HCT116 (cell line): ENCODE results near the gene CRB1. TPM values are rescaled to one million over a fixed set of nuclear protein-coding genes. Genes with fewer than 3 reads are reported as not detected.

Experiments
- ATAC-seq: fragments of 200-7000 bp; cut with Tn5 transposase; 2 replicates; pipeline ENCODE4 v1.9.1; 2020; ENCODE audit warnings: mild to moderate bottlenecking, moderate library complexity
- BruUV-seq: library from RNA; stranded (reverse); fragments of 400-500 nt; replicated peaks from 2 replicates; lab custom pipeline; 2021; lab: Mats Ljungman, UMichigan
- CTCF ChIA-PET: fragments of 300-600 bp; sonication (Branson Sonifier 250); formaldehyde crosslinking; loops from one replicate; lab custom pipeline; 2021; ENCODE audit warnings: antibody characterized with exemption; lab: Charles Lee
- POLR2A ChIA-PET: fragments of 300-600, 350-600 bp; sonication (Branson Sonifier 250); formaldehyde crosslinking; loops from one replicate; lab custom pipeline; 2021; ENCODE audit warnings: antibody characterized with exemption; lab: Charles Lee
- RAD21 ChIA-PET, 2 experiments: fragments of 300-600 bp; sonication (Branson Sonifier 250); formaldehyde crosslinking; loops; one replicate each; lab custom pipeline; 2023; ENCODE audit warnings: low total read pairs in 2 of 2; ENCODE audit not compliant: uncharacterized antibody in 2 of 2, unreplicated experiment in 2 of 2, low non-redundant PET in 1 of 2; lab: Charles Lee
- DNase-seq: peaks from one replicate; pipeline ENCODE4 v3.0.0-alpha.2; 2010; ENCODE audit warnings: low read depth, low spot score
- H2AFZ ChIP-seq: fragments of 200-600 bp; shearing (Covaris generic), sonication (generic); 2 replicates; pipeline ENCODE4 v1.6.1; 2017; ENCODE audit warnings: low read depth, mixed run types, mixed read lengths, antibody characterized with exemption, low read length; ENCODE audit not compliant: poor library complexity, severe bottlenecking
- H3K27ac ChIP-seq: 2 replicates; pipeline ENCODE4 v1.5.1; 2012; ENCODE audit warnings: low read depth, low read length
- H3K27me3 ChIP-seq: fragments of 200-600 bp; sonication (generic); 2 replicates; pipeline ENCODE4 v1.6.1; 2016; ENCODE audit warnings: mixed run types, low read length, mixed read lengths; ENCODE audit not compliant: insufficient read depth
- H3K36me3 ChIP-seq, 2 experiments: fragments of 200-500 bp in 1 of 2; fragments of 200-600 bp in 1 of 2; sonication (Bioruptor generic) in 1 of 2; sonication (generic) in 1 of 2; 2 replicates each; pipeline versions ENCODE4 v1.5.1 to v1.6.1; 2014 to 2016; ENCODE audit warnings: low read length in 2 of 2, inconsistent platforms in 1 of 2, mixed read lengths in 1 of 2, mixed run types in 1 of 2; ENCODE audit not compliant: insufficient read depth in 2 of 2, control insufficient read depth in 1 of 2
- H3K4me1 ChIP-seq, 2 experiments: fragments of 200-600 bp in 1 of 2; sonication (generic) in 1 of 2; 2 replicates each; pipeline versions ENCODE4 v1.5.1 to v1.6.1; 2012 to 2017; ENCODE audit warnings: low read length in 2 of 2, inconsistent platforms in 1 of 2, mild to moderate bottlenecking in 1 of 2, mixed read lengths in 1 of 2, mixed run types in 1 of 2, moderate library complexity in 1 of 2; ENCODE audit not compliant: insufficient read depth in 2 of 2, control insufficient read depth in 1 of 2
- H3K4me2 ChIP-seq: fragments of 200-600 bp; sonication (generic); 2 replicates; pipeline ENCODE4 v1.6.1; 2017; ENCODE audit warnings: mixed run types, low read length, mixed read lengths
- H3K4me3 ChIP-seq, 2 experiments: fragments of 200-600 bp in 1 of 2; sonication (generic) in 1 of 2; replicated peaks in 1 of 2; 2 replicates each; pipeline ENCODE4 v1.5.1; 2011 to 2016; ENCODE audit warnings: low read length in 2 of 2, control low read depth in 1 of 2, low read depth in 1 of 2, mild to moderate bottlenecking in 1 of 2, mixed read lengths in 1 of 2, mixed run types in 1 of 2
- H3K79me2 ChIP-seq: fragments of 200-600 bp; sonication (generic); 2 replicates; pipeline ENCODE4 v1.6.1; 2017; ENCODE audit warnings: mild to moderate bottlenecking, mixed run types, low read length, moderate library complexity, mixed read lengths; ENCODE audit not compliant: insufficient read depth
- H3K9ac ChIP-seq: fragments of 200-600 bp; sonication (generic); 2 replicates; pipeline ENCODE4 v1.6.1; 2016; ENCODE audit warnings: low read length, mixed read lengths
- H3K9me2 ChIP-seq: fragments of 200-600 bp; sonication (generic), shearing (Covaris generic); 2 replicates; pipeline ENCODE4 v1.6.1; 2017; ENCODE audit warnings: mixed run types, mild to moderate bottlenecking, moderate library complexity; ENCODE audit not compliant: insufficient read depth
- H3K9me3 ChIP-seq, 2 experiments: fragments of 200-500 bp in 1 of 2; fragments of 200-600 bp in 1 of 2; sonication (Bioruptor generic) in 1 of 2; sonication (generic) in 1 of 2; 2 replicates each; pipeline ENCODE4 v1.6.1; 2014 to 2017; ENCODE audit warnings: low read length in 2 of 2, mixed read lengths in 2 of 2, inconsistent platforms in 1 of 2, low read depth in 1 of 2, mild to moderate bottlenecking in 1 of 2, mixed run types in 1 of 2, moderate library complexity in 1 of 2; ENCODE audit not compliant: control insufficient read depth in 1 of 2, insufficient read depth in 1 of 2
- H4K20me1 ChIP-seq: fragments of 200-600 bp; sonication (generic), shearing (Covaris generic); 2 replicates; pipeline ENCODE4 v1.6.1; 2017; ENCODE audit warnings: mixed run types, mild to moderate bottlenecking, moderate library complexity; ENCODE audit not compliant: insufficient read depth
- CEBPB ChIP-seq: IDR thresholded peaks from 2 replicates; pipeline ENCODE4 v1.6.1; 2012; ENCODE audit warnings: low read depth
- EGR1 ChIP-seq: IDR thresholded peaks from 2 replicates; pipeline ENCODE4 v1.6.1; 2012; ENCODE audit warnings: low read depth
- EZH2phosphoT487 ChIP-seq: fragments of 200-600 bp; IDR thresholded peaks from 2 replicates; pipeline ENCODE4 v1.6.1; 2018; ENCODE audit warnings: antibody characterized with exemption, borderline replicate concordance
- FOSL1 ChIP-seq: IDR thresholded peaks from 2 replicates; pipeline ENCODE4 v1.6.1; 2012; ENCODE audit warnings: low read depth
- JUND ChIP-seq: IDR thresholded peaks from 2 replicates; pipeline ENCODE4 v1.6.1; 2012
- POLR2A ChIP-seq: IDR thresholded peaks from 2 replicates; pipeline ENCODE4 v1.7.0; 2011; ENCODE audit warnings: borderline replicate concordance; ENCODE audit not compliant: insufficient read depth, insufficient read length; ENCODE audit errors: extremely low read depth
- SP1 ChIP-seq: IDR thresholded peaks from 2 replicates; pipeline ENCODE4 v1.6.1; 2012; ENCODE audit warnings: low read depth
- SRF ChIP-seq: IDR thresholded peaks from 2 replicates; pipeline ENCODE4 v1.6.1; 2012; ENCODE audit warnings: low read depth
- TCF7L2 ChIP-seq: IDR thresholded peaks from 2 replicates; pipeline ENCODE4 v1.7.0; 2011; ENCODE audit warnings: borderline replicate concordance, inconsistent platforms; ENCODE audit not compliant: insufficient read depth, insufficient read length; ENCODE audit errors: extremely low read depth
- YY1 ChIP-seq: IDR thresholded peaks from 2 replicates; pipeline ENCODE4 v1.6.1; 2011; ENCODE audit warnings: low read length, low read depth, moderate library complexity, mild to moderate bottlenecking; ENCODE audit not compliant: insufficient replicate concordance; ENCODE audit errors: extremely low read depth
- ZFX ChIP-seq: fragments of 450-650 bp; IDR thresholded peaks from 2 replicates; pipeline ENCODE4 v1.6.1; 2017
- intact Hi-C: fragments of 100-400 bp; cut with micrococcal nuclease; formaldehyde crosslinking; loops from 2 replicates; pipeline ENCODE4 v1.10.0; 2022
- total RNA-seq: library from RNA; stranded (reverse); gene quantifications from one replicate; pipeline ENCODE4 v1.2.1, GENCODE V29; 2021; ENCODE audit not compliant: unreplicated experiment
- TF ChIP-seq, protein P1 (sequence below): IDR thresholded peaks from 2 replicates; pipeline ENCODE4 v1.6.1; 2012
- TF ChIP-seq, protein P2 (sequence below), 3 experiments: fragments of 200-600 bp in 1 of 3; sonication (generic) in 1 of 3; IDR thresholded peaks in 2 of 3; conservative IDR thresholded peaks in 1 of 3; 2 replicates each; pipeline ENCODE4 v1.5.1; 2012 to 2017; ENCODE audit warnings: low read depth in 2 of 3, low read length in 2 of 3, antibody characterized with exemption in 1 of 3, borderline replicate concordance in 1 of 3, control low read depth in 1 of 3, mild to moderate bottlenecking in 1 of 3, mixed read lengths in 1 of 3, mixed run types in 1 of 3, moderate library complexity in 1 of 3; ENCODE audit not compliant: insufficient read depth in 1 of 3

The CRB1 gene
- total RNA-seq, 1 experiment from 2014 or later = 0.07 TPM

DNA sequence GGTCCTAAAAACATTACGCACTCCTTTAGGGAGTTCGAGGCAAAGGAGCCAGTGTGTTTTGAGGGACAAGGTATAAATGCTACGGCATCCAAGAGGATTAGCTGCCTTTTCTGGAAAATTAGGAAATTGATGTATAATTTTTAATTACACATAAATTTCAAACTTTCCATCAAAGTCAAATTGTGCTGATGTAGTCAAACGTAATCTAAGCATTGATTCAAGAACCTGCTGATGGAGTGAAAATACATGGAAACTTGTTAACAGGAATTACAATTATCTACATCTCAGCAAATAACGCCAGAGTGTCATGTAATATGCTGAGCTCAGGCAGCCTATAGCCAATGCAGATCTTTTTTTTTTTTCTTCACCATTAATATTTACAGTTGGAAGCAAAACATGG is 194.5 kb downstream of the CRB1 start:
- no peaks in the 10 kb centered on the region for H3K36me3 ChIP-seq
- TF ChIP-seq POLR2A (no peak), FOSL1 (no peak), SP1 (no peak), EZH2phosphoT487 (no peak), YY1 (no peak), ZFX (no peak), SRF (no peak), TCF7L2 (no peak), CEBPB (no peak), EGR1 (no peak), JUND (no peak)
- TF ChIP-seq, protein P1, sequence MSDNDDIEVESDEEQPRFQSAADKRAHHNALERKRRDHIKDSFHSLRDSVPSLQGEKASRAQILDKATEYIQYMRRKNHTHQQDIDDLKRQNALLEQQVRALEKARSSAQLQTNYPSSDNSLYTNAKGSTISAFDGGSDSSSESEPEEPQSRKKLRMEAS = no peak
- TF ChIP-seq, protein P2, sequence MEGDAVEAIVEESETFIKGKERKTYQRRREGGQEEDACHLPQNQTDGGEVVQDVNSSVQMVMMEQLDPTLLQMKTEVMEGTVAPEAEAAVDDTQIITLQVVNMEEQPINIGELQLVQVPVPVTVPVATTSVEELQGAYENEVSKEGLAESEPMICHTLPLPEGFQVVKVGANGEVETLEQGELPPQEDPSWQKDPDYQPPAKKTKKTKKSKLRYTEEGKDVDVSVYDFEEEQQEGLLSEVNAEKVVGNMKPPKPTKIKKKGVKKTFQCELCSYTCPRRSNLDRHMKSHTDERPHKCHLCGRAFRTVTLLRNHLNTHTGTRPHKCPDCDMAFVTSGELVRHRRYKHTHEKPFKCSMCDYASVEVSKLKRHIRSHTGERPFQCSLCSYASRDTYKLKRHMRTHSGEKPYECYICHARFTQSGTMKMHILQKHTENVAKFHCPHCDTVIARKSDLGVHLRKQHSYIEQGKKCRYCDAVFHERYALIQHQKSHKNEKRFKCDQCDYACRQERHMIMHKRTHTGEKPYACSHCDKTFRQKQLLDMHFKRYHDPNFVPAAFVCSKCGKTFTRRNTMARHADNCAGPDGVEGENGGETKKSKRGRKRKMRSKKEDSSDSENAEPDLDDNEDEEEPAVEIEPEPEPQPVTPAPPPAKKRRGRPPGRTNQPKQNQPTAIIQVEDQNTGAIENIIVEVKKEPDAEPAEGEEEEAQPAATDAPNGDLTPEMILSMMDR (IDR thresholded peaks at IDR 0.05 in 2 of 3, conservative IDR thresholded peaks at IDR 0.05 in 1 of 3; ENCODE audit: borderline replicate concordance in 1 of 3, insufficient read depth in 1 of 3, low read depth in 2 of 3, low read length in 2 of 3) = no peak
- TF ChIP-seq, all 23 proteins: peak for 0
- H3K9me3 ChIP-seq = no peaks in the 10 kb centered on the region
- no peak overlapping the region for H3K4me2 ChIP-seq
- ChIA-PET POLR2A (no interaction called here), RAD21 (no interaction called here), CTCF (no interaction called here)
- no TSS peak for BruUV-seq
- no peak overlapping the region for H3K9ac ChIP-seq
- intact Hi-C loops = no loop called here
- no peaks in the 10 kb centered on the region for H3K79me2 ChIP-seq
- no peak overlapping the region for H3K4me3 ChIP-seq
- DNase-seq (no peak), ATAC-seq (no peak)
- H3K9me2 ChIP-seq = no peaks in the 10 kb centered on the region
- no peak overlapping the region for H2AFZ ChIP-seq
- H3K27me3 ChIP-seq = no peaks in the 10 kb centered on the region
- H3K27ac ChIP-seq = no peak overlapping the region
- no peaks in the 10 kb centered on the region; the same call in 1 of the 2 replicates for H4K20me1 ChIP-seq
- H3K4me1 ChIP-seq = no peaks in the 10 kb centered on the region
